ENCODE measurements around the gene SP4.

- TF ChIP-seq POLR2AphosphoS5 (IDR thresholded peaks at IDR 0.05), result no peak
- TF ChIP-seq CTCF (IDR thresholded peaks at IDR 0.05), result no peak
- no peak for TF ChIP-seq POLR2A (IDR thresholded peaks at IDR 0.05)
- no peak for TF ChIP-seq EP300 (IDR thresholded peaks at IDR 0.05)
Observed at GRCh38 chr7:21462081-21462480, 34.2 kb downstream of the SP4 start.

Data from gastroesophageal sphincter (tissue), 3 donors.